SK-N-SH (cell line): ENCODE measurements around the gene TMA7. TPM values are rescaled to one million over a fixed set of nuclear protein-coding genes. Genes with fewer than 3 reads are reported as not detected.

Experiments
- CTCF ChIA-PET: fragments of 300-600, 350-600 bp; formaldehyde crosslinking; extraction: SDS; loops from one replicate; lab custom pipeline; 2021; lab: Yijun Ruan, JAX
- POLR2A ChIA-PET: fragments of 350-600 bp; sonication (Branson Sonifier 250); formaldehyde crosslinking; extraction: SDS; loops from one replicate; lab custom pipeline; 2020; ENCODE audit warnings: antibody characterized with exemption, inconsistent platforms; lab: Yijun Ruan, JAX
- DNase-seq: peaks from one replicate; pipeline ENCODE4 v3.0.0; 2012
- H2AFZ ChIP-seq: fragments of 200-600 bp; sonication (generic); 2 replicates; pipeline ENCODE4 v1.8.1; 2016; ENCODE audit warnings: antibody characterized with exemption, mild to moderate bottlenecking, low read depth
- H3F3A ChIP-seq: fragments of 200-600 bp; sonication (generic); replicated peaks from 2 replicates; pipeline ENCODE3; 2016; ENCODE audit warnings: antibody characterized with exemption, mild to moderate bottlenecking; ENCODE audit not compliant: insufficient read depth
- H3K27ac ChIP-seq, 2 experiments: fragments of 200-500 bp in 1 of 2; fragments of 200-600 bp in 1 of 2; sonication (Bioruptor generic) in 1 of 2; sonication (generic), shearing (Covaris generic) in 1 of 2; 2 replicates each; pipeline versions ENCODE4 v1.5.1 to v1.6.1; 2014 to 2016; ENCODE audit warnings: low read depth in 2 of 2, inconsistent platforms in 1 of 2, low read length in 1 of 2, mild to moderate bottlenecking in 1 of 2, mixed read lengths in 1 of 2
- H3K27me3 ChIP-seq: fragments of 200-600 bp; sonication (generic), shearing (Covaris generic); 2 replicates; pipeline ENCODE4 v1.6.1; 2016; ENCODE audit warnings: mixed run types; ENCODE audit not compliant: insufficient read depth
- H3K36me3 ChIP-seq, 2 experiments: fragments of 200-500 bp in 1 of 2; fragments of 200-600 bp in 1 of 2; sonication (Bioruptor generic) in 1 of 2; sonication (generic) in 1 of 2; replicated peaks in 1 of 2; 2 replicates each; pipeline versions ENCODE3 to v1.5.1; 2014 to 2016; ENCODE audit warnings: low read length in 1 of 2, mild to moderate bottlenecking in 1 of 2; ENCODE audit not compliant: insufficient read depth in 2 of 2, control insufficient read depth in 1 of 2
- H3K4me1 ChIP-seq, 2 experiments: fragments of 200-500 bp in 1 of 2; fragments of 200-600 bp in 1 of 2; sonication (Bioruptor generic) in 1 of 2; sonication (generic), shearing (Covaris generic) in 1 of 2; 2 replicates each; pipeline versions ENCODE4 v1.5.1 to v1.6.1; 2014 to 2016; ENCODE audit warnings: low read depth in 1 of 2, low read length in 1 of 2, mixed run types in 1 of 2; ENCODE audit not compliant: insufficient read depth in 2 of 2, control insufficient read depth in 1 of 2
- H3K4me2 ChIP-seq: fragments of 200-600 bp; sonication (generic), shearing (Covaris generic); 2 replicates; pipeline ENCODE4 v1.6.1; 2017; ENCODE audit warnings: mixed run types
- H3K4me3 ChIP-seq, 2 experiments: fragments of 200-500 bp in 1 of 2; fragments of 200-600 bp in 1 of 2; sonication (Bioruptor generic) in 1 of 2; sonication (generic), shearing (Covaris generic) in 1 of 2; 2 replicates each; pipeline versions ENCODE4 v1.5.1 to v1.8.1; 2014 to 2016; ENCODE audit warnings: low read depth in 2 of 2, inconsistent platforms in 1 of 2, low read length in 1 of 2, mild to moderate bottlenecking in 1 of 2, mixed read lengths in 1 of 2, moderate library complexity in 1 of 2
- H3K79me2 ChIP-seq: fragments of 200-600 bp; sonication (generic); 2 replicates; pipeline ENCODE4 v1.8.1; 2017; ENCODE audit warnings: mild to moderate bottlenecking; ENCODE audit not compliant: insufficient read depth
- H3K9ac ChIP-seq: fragments of 200-600 bp; sonication (generic); 2 replicates; pipeline ENCODE4 v1.6.1; 2017; ENCODE audit warnings: mixed run types
- H3K9me2 ChIP-seq: fragments of 200-600 bp; sonication (generic); 2 replicates; pipeline ENCODE4 v1.6.1; 2017; ENCODE audit warnings: mixed run types
- H3K9me3 ChIP-seq: fragments of 200-600 bp; sonication (generic); 2 replicates; pipeline ENCODE4 v1.6.1; 2017; ENCODE audit warnings: mixed run types, mild to moderate bottlenecking, moderate library complexity
- H4K20me1 ChIP-seq: fragments of 200-600 bp; sonication (generic); 2 replicates; pipeline ENCODE4 v1.6.1; 2017; ENCODE audit warnings: mild to moderate bottlenecking, mixed run types; ENCODE audit not compliant: insufficient read depth
- ELF1 ChIP-seq: IDR thresholded peaks from 2 replicates; pipeline ENCODE4 v1.4.0; 2012
- FOSL2 ChIP-seq: IDR thresholded peaks from 2 replicates; pipeline ENCODE4 v1.4.0; 2012; ENCODE audit warnings: low read depth, mild to moderate bottlenecking, moderate library complexity, borderline replicate concordance
- GATA2 ChIP-seq: sonication (generic); formaldehyde crosslinking; IDR thresholded peaks from 2 replicates; pipeline ENCODE4 v1.5.0; 2020; ENCODE audit warnings: mild to moderate bottlenecking, missing genetic modification reagents
- JUND ChIP-seq: IDR thresholded peaks from 2 replicates; pipeline ENCODE4 v1.4.0; 2012
- NRF1 ChIP-seq: IDR thresholded peaks from 2 replicates; pipeline ENCODE4 v1.6.1; 2012; ENCODE audit warnings: low read depth, mild to moderate bottlenecking, low read length
- RAD21 ChIP-seq: IDR thresholded peaks from 2 replicates; pipeline ENCODE4 v1.6.1; 2012; ENCODE audit warnings: mild to moderate bottlenecking, low read length
- RFX5 ChIP-seq: IDR thresholded peaks from 2 replicates; pipeline ENCODE4 v1.6.1; 2012; ENCODE audit warnings: mild to moderate bottlenecking, improper control_type of control experiment, low read length
- RXRA ChIP-seq: IDR thresholded peaks from 2 replicates; pipeline ENCODE4 v1.4.0; 2012; ENCODE audit warnings: low read depth, mild to moderate bottlenecking, borderline replicate concordance
- SMC3 ChIP-seq: IDR thresholded peaks from 2 replicates; pipeline ENCODE4 v1.6.1; 2012; ENCODE audit warnings: low read depth, low read length, improper control_type of control experiment
- TCF12 ChIP-seq: IDR thresholded peaks from 2 replicates; pipeline ENCODE4 v1.4.0; 2012
- WGBS: methylation state at CpG from one replicate; pipeline ENCODE4 v1.1.6; 2017; ENCODE audit warnings: low lambda C conversion rate; 5-methylcytosine and 5-hydroxymethylcytosine counted together
- polyA plus RNA-seq, 3 experiments: library from polyadenylated mRNA; depleted of rRNA; stranded (reverse); fragments of >200 nt; gene quantifications; 2 replicates each; pipeline ENCODE4 v1.2.3, GENCODE V29; 2012
- TF ChIP-seq, protein P1 (sequence below): fragments of 150-350 bp; IDR thresholded peaks from 2 replicates; pipeline ENCODE4 v1.6.1; 2017; ENCODE audit warnings: antibody characterized with exemption, low read length, low read depth, borderline replicate concordance
- TF ChIP-seq, protein P2 (sequence below): IDR thresholded peaks from 2 replicates; pipeline ENCODE4 v1.4.0; 2012; ENCODE audit warnings: low read depth, borderline replicate concordance

The TMA7 gene
- polyA plus RNA-seq, 1 of the 3 experiments (the other 2 are of a cell fraction), result 438 TPM

DNA sequence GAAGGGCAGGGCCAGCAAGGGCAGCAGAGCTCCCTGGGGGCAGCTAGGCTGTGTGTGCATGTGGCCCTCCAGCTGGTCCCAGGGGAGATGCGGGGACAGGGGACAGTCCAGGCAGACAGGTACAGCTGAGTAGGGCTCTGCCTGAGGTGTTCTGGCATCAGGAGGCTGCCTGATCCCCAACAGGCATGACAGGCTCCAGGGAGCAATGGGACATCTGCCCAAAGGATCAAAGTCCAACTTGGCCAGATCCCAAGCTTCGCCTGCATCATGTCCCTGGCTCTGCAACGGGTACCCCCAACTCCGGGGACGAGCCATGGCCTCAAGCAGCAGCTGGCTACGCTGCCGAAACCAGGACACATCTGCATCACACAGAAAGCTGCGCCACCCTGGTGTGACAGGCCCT, 28.3 kb downstream of the TMA7 start (continued):
- TF ChIP-seq, protein P1, sequence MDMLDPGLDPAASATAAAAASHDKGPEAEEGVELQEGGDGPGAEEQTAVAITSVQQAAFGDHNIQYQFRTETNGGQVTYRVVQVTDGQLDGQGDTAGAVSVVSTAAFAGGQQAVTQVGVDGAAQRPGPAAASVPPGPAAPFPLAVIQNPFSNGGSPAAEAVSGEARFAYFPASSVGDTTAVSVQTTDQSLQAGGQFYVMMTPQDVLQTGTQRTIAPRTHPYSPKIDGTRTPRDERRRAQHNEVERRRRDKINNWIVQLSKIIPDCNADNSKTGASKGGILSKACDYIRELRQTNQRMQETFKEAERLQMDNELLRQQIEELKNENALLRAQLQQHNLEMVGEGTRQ, result no peak

DNA sequence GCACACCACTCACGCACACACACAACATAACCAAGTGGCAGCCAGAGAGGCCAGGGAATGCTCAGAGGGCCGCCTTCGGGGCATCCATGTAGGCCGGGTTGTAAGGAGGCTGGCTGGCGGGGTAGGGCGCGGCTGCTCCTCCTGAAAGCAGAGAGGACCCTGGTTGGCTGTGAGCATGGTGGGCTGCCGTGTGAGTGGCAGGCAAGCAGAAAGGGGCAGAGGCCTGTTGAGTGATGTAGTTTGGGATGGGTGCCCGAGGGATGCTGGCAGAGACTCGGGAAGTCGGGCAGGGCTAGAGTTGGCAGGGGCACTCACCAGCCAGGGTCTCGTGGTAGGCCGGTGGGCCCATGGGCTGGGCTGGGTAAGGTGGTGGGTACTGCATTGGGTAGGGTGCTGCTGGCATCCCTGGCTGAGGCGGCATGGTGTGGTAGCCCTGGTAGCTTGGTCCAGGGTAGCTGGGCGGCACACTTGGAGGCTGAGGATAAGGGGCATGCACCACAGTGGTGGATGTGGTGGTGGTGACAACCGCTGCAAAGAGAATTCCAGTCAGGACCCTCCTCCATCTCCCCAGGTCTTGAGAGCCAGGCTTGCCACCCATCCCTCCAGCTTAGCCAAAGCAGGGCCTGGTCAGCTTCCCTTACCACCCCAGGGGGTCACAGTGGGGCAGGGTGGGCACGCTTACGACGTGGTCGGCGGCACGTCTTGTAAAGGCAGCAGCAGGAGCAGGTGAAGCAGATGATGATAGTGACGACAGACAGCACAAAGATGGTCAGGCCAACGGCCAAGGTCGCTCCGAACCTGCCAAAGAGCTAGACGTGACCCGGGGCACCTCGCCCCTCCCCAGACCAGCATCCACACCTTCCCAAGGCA, 29.2 kb downstream of the TMA7 start:
- peak overlapping the region in 1 of 2 experiments; percentile 99; a peak in 1 of 4 replicates for H3K27ac ChIP-seq
- H3K36me3 ChIP-seq, result peaks cover 0 to 26% of the 10 kb centered on the region in 2 experiments
- no peak overlapping the region for H2AFZ ChIP-seq
- H3K9ac ChIP-seq, result no peak overlapping the region
- H3K4me2 ChIP-seq, result no peak overlapping the region
- H3K4me1 ChIP-seq, result peaks cover 16 to 63% of the 10 kb centered on the region in 2 experiments; a peak in 2 of 4 replicates
- H3K9me2 ChIP-seq, result no peaks in the 10 kb centered on the region
- H3K4me3 ChIP-seq, result no peak overlapping the region
- 98% methylated on average over 14 of the region's 29 CpGs for WGBS
- peaks cover 18% of the 10 kb centered on the region for H3F3A ChIP-seq
- H3K27me3 ChIP-seq, result no peaks in the 10 kb centered on the region
- ChIA-PET CTCF (interaction anchor here (0.7 to 8.2 kb wide), 5 partner anchors 33 to 143 kb away, joined by 3 to 136 read pairs (median 6); partner anchors contain the start of gene PFKFB4), POLR2A (interaction anchor here (2.1 kb wide), 1 partner anchor 34 kb away, joined by 6 read pairs; the partner anchor contains the start of gene SHISA5)
- DNase-seq, result peak; percentile 23
- H3K9me3 ChIP-seq, result no peaks in the 10 kb centered on the region
- TF ChIP-seq RFX5 (no peak), TCF12 (no peak), RAD21 (no peak)
- H4K20me1 ChIP-seq, result no peaks in the 10 kb centered on the region
- H3K79me2 ChIP-seq, result peaks cover 68% of the 10 kb centered on the region

DNA sequence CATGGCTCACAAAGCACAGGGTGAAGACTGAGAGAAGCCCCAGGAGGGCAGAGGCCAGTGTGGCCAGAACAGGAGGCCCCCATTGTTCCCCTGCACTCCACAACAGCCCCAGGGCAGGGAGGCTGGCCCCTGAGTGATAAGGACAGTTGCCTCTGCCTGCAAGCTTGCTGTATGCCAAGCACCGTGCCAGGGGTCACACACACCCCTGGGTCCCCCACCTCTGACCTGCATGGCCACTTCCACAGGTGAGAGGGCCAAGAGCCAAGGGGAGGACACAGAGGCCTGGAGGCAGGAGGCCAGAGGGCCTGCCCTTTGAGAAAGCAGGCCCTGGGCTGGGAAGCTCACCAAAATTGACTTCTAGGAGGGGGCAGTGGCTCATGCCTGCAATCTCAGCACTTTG, 30.2 kb downstream of the TMA7 start:
- H3K4me2 ChIP-seq, result peak overlapping the region; percentile 82; the same call in 1 of the 2 replicates
- DNase-seq, result peak; percentile 27
- TF ChIP-seq RXRA, result no peak
- TF ChIP-seq FOSL2, result no peak
- TF ChIP-seq SMC3, result no peak
- TF ChIP-seq JUND, result no peak
- TF ChIP-seq NRF1, result no peak
- TF ChIP-seq, protein P2, sequence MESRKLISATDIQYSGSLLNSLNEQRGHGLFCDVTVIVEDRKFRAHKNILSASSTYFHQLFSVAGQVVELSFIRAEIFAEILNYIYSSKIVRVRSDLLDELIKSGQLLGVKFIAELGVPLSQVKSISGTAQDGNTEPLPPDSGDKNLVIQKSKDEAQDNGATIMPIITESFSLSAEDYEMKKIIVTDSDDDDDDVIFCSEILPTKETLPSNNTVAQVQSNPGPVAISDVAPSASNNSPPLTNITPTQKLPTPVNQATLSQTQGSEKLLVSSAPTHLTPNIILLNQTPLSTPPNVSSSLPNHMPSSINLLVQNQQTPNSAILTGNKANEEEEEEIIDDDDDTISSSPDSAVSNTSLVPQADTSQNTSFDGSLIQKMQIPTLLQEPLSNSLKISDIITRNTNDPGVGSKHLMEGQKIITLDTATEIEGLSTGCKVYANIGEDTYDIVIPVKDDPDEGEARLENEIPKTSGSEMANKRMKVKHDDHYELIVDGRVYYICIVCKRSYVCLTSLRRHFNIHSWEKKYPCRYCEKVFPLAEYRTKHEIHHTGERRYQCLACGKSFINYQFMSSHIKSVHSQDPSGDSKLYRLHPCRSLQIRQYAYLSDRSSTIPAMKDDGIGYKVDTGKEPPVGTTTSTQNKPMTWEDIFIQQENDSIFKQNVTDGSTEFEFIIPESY, result no peak
- TF ChIP-seq GATA2, result no peak
- no peak for TF ChIP-seq TCF12
- no peak for TF ChIP-seq ELF1
- H3K4me3 ChIP-seq, result no peak overlapping the region
- no peaks in the 10 kb centered on the region for H3K9me3 ChIP-seq
- H2AFZ ChIP-seq, result no peak overlapping the region
- H3K27ac ChIP-seq, result peak overlapping the region in 1 of 2 experiments; percentile 48; a peak in 1 of 4 replicates
- no peaks in the 10 kb centered on the region for H3K9me2 ChIP-seq
- H3F3A ChIP-seq, result peaks cover 14% of the 10 kb centered on the region
- ChIA-PET CTCF (interaction anchor here (0.8 to 6.4 kb wide), 6 partner anchors 14 to 142 kb away, joined by 3 to 27 read pairs (median 4); no protein-coding TSS in a partner anchor), POLR2A (interaction anchor here (2.1 kb wide), 1 partner anchor 33 kb away, joined by 6 read pairs; the partner anchor contains the start of gene SHISA5)
- no peaks in the 10 kb centered on the region for H4K20me1 ChIP-seq
- peaks cover 0 to 21% of the 10 kb centered on the region in 2 experiments for H3K36me3 ChIP-seq
- no peaks in the 10 kb centered on the region for H3K27me3 ChIP-seq
- H3K4me1 ChIP-seq, result peaks cover 13 to 54% of the 10 kb centered on the region in 2 experiments; a peak in 2 of 4 replicates
- no CpG with 5 or more reads among the region's 1 CpG for WGBS
- peaks cover 68% of the 10 kb centered on the region for H3K79me2 ChIP-seq
- no peak overlapping the region for H3K9ac ChIP-seq
